UCSD-AML1 (cell line): ENCODE results near the gene ZNF616.

Source experiments
- DNase-seq: peaks from one replicate; lab custom pipeline; 2025; ENCODE audit not compliant: unreplicated experiment; lab: John Stamatoyannopoulos, UW

Gene ZNF616

DNA sequence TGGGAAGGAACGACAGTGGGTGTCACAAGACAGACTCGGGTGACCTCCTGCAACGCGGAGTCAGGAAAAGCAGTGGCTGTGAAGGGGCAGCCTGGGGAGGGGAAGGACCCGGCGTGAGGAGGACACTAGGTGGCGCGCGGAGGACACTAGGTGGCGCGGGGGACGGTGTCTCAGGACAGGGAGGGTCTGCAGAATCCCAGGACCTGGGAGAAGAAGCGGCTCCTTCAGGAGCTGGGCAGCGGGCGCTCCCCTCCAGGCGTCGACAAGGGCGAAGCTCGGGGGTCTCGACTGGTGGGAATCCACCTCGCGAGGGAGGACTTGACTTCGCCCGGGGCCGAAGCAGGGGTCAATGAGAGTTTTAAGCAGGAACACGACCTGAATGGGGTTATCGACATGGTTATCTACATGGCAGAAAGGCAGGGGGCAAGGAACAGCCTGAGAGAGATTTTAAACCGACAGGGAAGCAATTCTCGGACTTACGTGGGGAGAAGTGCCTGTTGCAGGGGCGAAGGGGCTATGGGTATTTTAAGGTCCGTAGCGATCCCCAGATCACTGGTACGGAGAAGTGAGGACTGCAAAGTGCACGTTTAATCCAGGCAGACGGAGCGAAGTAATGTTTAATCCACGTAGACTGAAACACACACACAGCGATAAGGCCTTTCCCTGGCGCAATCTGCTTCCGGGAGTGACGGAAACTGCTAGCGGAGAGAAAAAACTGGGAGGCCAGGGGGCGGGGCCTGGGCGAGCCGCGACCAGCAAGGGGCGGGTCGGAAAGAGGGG, at the start of gene ZNF616:
ZNF616 (minus strand) TSS at position 687 of the 780 bp plus-strand sequence. CDS start 9,426 bp downstream, outside the sequence.
- peak; percentile 96 for DNase-seq

DNA sequence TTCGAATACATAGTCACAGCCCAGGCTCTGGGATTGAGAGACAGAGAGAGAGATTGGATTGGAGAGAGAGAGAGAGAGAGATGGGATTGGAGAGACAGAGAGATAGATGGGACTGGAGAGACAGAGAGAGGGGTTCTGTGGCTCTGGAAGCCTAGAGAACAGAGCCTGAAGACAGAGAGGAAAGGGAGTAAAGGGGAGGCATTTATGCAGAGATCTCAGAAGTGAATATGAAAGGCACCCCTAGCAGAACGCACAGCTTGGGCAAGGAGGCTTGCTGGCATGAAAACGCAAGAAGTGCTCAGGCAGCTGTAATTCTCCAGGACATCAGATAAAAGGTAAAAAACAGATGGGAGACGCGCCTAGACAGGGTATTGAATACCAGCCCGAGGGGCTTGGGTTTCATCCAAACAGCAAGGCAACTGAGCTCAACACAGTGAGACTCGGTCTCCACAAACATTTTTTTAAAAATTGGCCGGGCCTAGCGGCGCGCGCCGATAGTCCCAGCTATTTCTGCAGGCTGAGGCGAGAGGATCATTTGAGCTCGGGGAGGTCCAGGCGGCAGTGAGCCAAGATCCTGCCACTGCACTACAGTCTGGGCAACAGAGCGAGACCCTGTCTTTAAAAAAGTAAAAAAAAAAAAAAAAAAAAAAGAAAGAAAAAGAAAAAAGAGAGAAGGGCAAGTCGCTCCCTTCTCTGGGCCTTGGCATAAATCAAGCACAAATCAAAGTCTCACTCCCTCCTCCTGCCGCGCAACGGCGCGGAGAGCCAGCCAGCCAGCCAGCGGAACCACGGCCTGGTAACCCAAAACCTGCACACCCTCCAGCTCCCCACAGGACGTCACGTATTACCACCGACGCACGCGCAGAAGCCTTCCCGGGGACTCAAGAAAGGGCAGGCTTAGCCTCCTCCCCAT, 49.3 kb upstream of the ZNF616 start:
- DNase-seq = no peak

DNA sequence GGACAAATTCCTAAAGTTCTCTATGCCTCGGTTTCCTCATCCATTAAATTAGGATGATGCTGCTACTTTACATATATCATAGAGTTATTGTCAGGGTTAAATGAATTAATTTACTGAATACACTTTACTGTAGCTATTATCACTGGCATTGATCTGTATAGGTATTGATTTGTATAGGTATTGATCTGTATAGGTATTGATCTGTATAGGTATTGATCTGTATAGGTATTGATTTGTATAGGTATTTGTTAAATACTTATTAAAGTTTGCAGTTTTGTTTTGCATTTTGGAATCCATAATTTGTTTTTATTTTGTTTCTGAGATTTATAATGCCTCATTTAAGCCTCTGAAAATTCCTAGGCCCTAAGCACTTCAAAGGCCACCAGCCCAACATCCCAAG, 47.7 kb upstream of the ZNF616 start:
- no peak for DNase-seq

DNA sequence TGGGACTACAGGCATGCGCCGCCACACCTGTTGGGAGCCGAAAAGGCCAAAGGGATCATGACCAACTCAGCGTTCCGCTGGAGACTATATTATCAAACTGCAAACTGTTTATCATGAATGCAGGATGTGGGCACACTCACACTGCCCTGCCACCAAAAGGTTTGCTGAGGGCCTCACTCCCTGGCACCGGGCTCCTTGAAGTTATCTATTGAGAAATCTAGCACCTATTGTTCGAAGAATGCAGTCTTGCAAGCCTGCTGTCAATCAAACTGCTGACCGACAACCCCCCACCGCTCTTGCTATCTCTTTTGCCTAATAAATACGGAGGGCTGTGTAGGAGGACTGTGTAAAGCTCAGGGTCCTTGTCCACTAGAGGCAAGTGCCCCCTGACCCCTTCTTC, 36.8 kb upstream of the ZNF616 start:
- DNase-seq = no peak

DNA sequence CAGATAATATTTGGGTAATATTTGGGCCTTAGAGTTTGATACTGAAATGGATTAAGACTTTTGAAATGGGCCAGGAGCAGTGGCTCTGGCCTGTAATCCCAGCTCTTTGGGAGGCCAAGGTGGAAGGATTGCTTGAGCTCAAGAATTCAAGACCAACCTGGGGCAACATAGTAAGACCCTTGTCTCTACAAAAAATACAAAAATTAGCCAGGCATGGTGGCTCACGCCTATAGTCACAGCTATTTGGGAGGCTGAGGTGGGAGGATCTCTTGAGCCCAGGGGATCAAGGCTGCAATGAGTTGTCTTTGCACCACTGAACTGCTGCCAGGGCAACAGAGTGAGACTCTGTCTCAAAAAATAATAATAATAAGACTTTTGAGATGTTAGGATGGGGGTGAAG, 32.6 kb upstream of the ZNF616 start:
- DNase-seq = no peak

DNA sequence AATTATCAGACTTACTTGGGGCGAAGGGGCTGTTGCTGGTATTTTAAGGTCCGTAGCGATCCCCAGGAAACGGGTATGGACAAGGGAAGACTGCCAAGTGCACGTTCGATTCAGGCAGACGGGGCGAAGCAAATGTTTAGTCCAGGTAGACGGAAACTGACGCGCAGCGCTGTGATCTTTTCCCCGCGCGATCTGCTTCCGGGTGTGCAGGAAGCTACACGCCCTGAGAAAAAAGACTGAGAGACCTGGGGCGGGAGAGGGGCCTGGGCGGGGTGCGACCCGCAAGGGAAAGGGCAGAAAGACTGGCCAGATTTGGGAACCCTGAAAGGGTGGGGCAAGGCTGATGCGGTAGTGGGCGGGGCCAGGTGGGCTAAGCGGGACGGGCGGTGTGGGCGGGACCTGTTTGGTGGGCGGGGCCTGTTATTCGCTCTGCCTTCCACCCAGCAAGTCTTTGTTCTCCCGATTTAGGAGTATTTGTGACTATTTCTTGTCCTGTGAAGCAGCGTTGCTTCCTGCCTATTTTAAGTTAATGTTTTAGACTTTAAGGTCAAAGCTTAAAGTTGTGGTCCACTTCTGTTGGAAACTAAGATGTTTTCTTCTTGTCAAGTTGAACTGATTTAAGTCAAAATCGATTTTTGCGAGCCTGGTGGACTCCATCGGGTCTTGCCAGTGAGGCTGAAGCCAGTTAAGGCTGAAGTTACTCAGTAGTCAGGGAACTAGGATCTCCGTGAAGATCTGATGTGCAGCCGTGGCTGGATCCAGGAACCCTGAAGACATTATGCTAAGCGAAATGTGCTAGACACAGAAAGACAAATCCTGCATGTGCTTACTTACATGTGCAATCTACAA, 31.8 kb upstream of the ZNF616 start, which contains the start of gene ZNF836:
ZNF836 (minus strand) TSS at position 301 of the 849 bp plus-strand sequence. CDS start 3,549 bp downstream, outside the sequence.
- DNase-seq = peak; percentile 74

DNA sequence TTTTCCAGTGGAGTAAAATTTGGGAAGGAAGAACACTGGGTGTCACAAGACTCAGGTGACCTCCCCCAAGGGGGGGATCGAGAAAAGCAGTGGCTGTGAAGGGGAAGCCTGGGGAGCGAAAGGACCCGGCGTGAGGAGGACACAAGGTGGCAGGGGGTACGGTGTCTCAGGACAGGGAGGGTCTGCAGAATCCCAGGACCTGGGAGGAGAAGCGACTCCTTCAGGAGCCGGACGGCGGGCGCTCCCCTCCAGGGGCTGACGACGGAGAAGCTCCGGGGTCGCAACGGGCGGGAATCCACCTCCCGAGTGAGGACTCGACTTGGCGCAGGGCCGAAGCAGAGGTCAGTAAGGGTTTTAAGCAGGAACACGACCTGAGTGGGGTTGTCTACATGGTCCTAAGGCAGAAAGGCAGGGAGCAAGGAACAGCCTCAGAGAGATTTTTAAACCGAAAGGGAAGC, 31.2 kb upstream of the ZNF616 start:
- no peak for DNase-seq

DNA sequence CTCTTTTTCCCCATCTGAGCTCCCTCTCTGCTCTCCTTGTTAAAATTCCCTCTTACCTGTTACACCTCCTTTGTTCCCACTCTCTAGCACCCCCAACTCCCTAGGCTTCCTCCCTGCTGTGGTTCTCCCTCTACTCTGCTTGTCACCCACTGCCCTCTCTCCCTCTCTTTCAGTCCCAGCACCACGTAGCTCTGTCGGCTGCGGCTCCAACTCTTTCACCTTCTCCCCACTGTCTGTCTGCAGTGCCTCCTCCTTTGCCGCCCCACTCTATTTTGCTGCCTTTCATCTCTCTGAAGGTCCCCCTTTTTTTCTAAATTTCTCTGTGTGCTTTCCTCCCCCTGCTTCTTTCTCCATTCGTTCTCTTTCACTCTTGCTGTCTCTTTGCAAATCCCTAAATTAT, 30.6 kb upstream of the ZNF616 start:
- no peak for DNase-seq

DNA sequence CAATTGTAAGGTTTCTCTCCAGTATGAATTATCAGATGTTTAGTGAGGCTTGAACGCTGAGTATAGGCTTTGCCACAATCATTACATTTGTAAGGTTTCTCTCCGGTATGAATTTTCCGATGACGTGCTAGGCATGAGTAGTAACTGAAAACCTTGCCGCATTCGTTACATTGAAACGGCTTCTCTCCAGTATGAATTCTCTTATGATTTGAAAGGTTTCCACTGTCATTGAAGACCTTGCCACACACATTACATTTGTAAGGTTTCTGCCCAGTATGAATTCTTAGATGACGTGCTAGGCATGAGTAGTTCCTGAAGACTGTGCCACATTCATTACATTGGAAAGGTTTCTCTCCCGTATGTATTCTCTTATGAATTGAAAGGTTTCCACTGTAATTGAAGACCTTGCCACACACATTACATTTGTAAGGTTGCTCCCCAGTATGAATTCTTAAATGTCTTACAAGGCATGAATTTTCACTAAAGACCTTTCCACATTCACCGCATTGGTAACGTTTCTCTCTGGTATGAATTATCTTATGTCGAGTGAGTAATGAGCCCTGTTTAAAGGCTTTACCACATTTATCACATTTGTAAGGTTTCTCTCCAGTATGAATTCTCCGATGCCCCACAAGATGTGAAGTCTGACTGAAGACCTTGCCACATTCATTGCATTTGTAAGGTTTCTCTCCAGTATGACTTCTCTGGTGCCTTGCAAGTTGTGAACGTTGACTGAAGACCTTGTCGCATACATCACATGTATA, 16.0 kb upstream of the ZNF616 start:
- DNase-seq = no peak

DNA sequence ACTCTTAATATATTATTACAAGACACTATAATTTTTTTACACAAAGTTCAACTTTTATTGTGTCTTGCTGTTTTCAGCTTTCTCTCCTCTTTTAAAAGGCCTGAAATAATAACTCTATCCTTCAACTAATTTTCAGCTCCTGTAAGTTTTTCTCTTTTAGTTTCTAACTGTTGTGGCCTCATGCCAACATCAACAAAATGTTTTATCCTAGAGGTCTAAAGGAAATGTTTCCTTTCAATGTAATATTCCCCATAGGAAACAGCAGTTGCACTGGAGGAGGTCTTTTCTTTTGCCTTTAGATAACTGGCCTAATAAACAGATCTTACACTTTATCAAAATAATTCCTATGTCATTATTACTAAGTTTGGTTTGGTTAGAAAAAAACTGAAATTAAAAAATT, 8.5 kb upstream of the ZNF616 start:
- DNase-seq = no peak

DNA sequence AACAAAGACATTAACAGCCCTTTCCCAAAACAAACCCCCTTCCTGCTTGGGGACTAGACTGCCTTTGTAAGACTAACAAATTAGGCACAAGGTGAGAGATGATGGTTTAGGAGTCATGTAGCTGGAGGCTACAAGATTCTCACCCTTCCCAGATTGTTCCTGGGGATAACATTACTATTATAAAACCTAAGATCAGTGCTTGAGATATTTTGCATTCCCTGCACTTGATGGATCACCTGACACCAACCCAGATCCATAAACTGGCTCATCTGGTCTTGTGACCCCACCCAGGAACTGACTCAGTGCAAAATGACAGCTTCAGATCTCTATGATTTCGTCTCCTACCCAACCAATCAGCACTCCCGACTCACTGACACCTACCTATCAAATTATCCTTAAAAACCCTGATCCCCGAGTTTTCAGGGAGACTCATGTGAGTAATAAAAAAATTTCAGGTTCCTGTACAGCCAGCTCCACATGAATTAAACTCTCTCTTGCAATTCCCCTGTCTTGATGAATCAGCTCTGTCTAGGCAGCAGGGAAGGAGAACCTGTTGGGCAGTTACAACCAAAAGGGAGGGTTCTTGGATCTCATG, 2.4 kb upstream of the ZNF616 start:
- no peak for DNase-seq

DNA sequence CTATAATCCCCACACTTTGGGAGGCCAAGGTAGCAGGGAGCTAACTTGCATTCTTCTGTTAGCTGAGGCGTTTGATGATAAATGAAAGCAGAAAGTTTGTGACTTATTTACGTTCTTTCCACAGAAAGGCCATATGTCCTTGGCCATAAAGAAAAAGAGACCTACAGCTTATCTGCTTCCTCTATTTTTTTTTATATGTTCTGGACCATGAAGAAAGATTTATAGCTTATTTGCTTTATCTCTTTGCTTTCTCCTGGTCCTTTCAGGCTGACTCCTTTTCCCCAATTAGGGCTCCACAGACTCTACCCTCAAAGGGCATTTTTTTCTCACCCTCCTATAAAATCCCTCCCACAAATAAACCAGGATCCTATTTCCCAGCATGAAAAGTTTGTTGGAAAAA, 1.5 kb upstream of the ZNF616 start:
- DNase-seq = no peak

DNA sequence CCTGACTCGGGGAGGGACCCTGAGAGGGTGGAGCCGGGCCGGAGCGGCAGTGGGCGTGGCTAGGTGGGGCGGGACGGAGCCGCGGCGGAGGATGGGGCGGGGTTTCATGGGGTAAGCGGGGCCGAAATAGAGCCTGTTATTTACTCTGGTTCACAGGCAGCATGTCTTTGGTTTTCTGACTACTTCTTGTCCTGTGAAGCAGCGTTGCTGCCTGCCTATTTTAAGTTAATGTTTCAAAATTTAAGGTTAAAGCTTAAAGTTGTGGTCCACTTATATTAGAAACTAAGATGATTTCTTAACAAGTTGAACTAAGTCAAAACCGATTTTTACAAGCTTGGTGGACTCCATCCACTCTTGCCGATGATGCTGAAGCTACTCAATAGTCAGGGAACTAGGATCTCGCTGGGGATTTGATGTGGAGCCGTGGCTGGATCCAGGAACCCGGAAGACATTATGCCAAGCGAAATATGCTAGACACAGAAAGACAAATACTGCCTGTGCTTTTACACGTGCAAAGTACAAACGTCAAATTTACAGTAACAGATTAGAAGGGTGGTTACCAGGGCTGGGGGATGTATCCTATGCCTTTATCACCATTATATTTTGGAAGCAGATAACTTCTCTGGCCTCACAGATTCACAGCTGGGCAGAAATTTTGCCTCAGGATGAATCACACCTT, 433 bp upstream of the ZNF616 start:
- no peak for DNase-seq

DNA sequence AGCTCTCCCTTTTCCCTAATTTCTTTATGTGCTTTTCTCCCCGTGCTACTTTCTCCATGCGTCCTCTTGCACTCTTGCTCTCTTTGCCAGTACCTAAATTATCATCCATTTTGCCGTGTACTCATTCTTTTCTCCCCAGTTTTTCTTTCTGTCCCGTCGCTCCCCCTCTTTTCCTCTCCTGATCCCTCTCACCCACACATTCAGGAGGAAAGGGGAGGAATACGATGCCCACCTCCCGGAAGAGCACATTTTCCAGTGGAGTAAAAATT, 821 bp downstream of the ZNF616 start:
- no peak for DNase-seq

DNA sequence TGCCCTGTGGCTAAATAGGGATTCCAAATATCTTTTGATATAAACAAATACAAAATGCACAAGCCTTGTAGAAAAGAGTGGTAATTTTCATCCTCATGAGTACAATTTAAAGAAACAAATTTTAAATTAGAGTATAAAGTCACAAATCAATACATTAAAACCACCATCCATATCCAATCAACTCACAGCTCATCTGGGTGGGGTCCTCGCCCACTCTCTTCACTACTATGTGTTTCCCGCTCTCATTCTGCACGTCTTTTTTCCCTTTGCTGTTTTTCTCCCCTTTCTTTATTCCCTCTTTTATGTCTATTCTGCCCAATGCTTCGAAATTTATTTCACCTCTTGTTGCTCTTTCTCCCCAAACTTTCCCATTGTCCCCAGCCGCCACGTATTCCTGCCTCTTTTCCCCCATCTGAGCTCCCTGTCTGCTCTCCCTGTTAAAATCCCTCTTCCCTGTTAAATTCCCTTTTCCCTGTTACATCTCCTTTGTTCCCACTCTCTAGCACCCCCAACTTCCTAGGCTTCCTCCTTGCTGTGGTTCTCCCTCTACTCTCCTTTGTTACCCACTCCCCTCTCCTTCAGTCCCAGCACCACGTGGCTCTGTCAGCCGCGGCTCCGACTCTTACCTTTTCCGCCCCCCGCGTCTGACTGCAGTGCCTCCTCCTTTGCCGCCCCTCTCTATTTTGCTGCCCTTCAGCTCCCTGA, 1.3 kb downstream of the ZNF616 start:
- DNase-seq = peak; percentile 39

DNA sequence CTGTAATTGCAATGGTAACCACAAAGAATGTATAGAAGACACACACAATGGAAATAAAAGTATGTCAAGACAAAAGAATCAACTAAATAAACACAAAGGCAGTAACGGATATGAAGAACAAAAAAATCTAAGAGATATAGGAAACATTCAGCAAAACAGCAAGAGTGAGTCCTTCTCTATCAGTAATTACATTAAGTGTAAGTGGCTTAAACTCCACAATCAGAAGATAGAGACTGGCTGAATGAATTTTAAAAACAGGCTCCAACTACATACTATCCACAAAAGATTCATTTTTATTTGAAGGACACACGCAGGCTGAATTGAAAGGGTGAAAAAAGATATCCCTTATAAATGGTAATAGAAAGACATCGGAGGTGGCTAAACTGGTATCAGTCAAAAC, 19.5 kb downstream of the ZNF616 start:
- DNase-seq = no peak

DNA sequence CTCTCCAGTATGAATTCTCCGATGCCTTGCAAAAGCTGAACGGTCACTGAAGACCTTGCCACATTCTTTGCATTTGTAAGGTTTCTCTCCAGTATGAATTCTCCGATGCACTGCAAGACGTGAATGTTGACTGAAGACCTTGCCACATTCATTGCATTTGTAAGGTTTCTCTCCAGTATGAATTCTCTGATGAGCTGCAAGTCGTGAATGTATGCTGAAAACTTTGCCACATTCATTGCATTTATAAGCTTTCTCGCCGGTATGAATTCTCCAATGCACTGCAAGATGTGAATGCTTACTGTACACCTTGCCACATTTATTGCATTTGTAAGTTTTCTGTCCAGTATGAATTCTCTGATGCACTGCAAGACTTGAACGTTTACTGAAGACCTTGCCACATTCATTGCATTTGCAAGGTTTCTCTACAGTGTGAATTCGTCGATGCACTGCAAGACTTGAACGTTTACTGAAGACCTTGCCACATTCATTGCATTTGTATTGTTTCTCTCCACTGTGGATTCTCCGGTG, 24.1 kb downstream of the ZNF616 start:
- DNase-seq = no peak

DNA sequence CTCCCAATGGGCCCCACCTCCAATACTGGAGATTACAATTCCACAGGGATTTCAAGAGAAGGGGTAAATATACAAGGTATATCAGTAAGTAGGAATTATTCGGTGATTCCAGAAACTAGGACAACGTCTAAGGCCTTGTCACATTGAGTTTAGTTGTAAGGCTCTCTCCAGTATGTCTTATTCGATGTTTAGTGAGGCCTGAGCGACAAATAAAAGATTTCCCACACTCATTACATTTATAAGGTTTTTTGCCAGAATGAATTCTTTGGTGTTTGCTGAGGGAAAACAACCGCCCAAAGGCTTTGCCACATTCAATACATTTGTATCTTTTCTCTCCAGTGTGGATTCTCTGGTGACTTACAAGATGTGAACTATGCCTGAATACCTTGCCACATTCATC, 25.0 kb downstream of the ZNF616 start:
- no peak for DNase-seq

DNA sequence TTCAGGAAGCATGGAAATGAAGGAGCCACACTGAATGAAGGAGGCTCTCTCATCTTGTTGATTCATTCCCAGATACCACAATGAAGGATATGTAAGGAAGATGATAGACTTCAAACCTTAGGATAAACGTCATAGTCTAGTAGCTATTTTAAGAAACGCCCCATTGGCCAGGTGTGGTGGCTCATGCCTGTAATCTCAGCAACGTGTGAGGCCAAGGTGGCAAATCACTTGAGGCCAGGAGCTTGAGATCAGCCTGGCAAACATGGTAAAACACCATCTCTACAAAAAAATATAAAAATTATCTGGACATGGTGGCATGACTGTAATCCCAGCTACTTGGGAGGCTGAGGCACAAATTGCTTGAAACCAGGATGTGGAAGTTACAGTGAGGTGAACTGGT, 27.1 kb downstream of the ZNF616 start:
- no peak for DNase-seq
